ENCODE results near the gene PTPN23. TPM values are rescaled to one million over a fixed set of nuclear protein-coding genes. Genes with fewer than 3 reads are reported as not detected.

The PTPN23 gene
- total and polyA plus RNA-seq, 2 of the 13 experiments (the other 11 are each of a cell fraction or from before 2014, with no cell fraction given) = 2.3 to 3.7 TPM

DNA sequence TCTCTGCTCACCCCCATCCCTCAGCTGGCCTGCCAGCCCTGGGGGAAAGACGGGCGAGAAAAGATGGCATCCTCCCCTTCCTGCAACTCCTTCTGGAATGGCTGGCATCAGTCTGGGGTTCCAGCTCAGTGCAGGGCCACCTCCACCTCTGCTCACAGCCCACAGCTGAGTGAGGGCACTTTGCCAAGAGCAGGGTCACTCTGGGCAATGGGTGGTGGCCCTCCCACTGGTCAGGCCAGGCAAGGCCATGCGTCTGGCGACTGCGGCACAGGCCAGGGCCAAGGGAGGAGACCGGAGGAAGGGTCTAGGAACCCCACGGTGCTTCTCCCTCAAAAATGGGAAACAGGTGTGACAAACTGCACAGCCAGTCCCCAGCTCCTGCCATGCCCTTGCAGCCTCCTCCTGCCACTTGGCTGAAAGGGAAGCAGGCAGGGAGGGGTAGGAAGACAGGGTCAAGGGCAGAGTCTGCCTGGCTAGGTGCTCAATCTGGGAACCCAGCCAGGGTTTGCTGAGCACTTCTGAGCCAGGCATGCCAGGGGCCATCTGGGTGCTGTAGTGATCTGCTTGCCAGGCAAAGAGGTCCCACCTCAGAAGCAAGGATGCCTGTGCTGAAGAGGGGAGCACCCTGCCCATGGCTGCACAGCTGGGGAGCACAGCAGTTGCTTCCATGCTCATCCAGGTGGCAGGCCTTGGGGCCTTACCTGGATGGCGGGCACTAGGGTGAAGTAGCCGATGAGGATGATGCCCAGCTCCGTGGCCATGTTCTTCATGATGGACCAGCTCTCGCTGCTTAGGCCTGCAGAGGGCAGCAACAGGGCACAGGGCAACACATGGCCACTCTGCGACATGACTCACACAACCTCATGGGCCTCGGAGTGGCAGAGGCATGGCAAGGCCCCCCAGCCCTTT lies 41.2 kb downstream of the PTPN23 start (continued):
- TF ChIP-seq, protein P1, sequence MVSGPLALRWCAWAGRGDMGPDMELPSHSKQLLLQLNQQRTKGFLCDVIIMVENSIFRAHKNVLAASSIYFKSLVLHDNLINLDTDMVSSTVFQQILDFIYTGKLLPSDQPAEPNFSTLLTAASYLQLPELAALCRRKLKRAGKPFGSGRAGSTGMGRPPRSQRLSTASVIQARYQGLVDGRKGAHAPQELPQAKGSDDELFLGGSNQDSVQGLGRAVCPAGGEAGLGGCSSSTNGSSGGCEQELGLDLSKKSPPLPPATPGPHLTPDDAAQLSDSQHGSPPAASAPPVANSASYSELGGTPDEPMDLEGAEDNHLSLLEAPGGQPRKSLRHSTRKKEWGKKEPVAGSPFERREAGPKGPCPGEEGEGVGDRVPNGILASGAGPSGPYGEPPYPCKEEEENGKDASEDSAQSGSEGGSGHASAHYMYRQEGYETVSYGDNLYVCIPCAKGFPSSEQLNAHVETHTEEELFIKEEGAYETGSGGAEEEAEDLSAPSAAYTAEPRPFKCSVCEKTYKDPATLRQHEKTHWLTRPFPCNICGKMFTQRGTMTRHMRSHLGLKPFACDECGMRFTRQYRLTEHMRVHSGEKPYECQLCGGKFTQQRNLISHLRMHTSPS (CRISPR knock-in tag; IDR thresholded peaks at IDR 0.05; ENCODE audit: low read depth) = peak; percentile 66
- TF ChIP-seq, protein P2, sequence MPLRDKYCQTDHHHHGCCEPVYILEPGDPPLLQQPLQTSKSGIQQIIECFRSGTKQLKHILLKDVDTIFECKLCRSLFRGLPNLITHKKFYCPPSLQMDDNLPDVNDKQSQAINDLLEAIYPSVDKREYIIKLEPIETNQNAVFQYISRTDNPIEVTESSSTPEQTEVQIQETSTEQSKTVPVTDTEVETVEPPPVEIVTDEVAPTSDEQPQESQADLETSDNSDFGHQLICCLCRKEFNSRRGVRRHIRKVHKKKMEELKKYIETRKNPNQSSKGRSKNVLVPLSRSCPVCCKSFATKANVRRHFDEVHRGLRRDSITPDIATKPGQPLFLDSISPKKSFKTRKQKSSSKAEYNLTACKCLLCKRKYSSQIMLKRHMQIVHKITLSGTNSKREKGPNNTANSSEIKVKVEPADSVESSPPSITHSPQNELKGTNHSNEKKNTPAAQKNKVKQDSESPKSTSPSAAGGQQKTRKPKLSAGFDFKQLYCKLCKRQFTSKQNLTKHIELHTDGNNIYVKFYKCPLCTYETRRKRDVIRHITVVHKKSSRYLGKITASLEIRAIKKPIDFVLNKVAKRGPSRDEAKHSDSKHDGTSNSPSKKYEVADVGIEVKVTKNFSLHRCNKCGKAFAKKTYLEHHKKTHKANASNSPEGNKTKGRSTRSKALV (CRISPR knock-in tag; IDR thresholded peaks at IDR 0.05) = no peak
- TF ChIP-seq ZNF776 (CRISPR knock-in tag; IDR thresholded peaks at IDR 0.05) = no peak
- TF ChIP-seq FOSL2 (CRISPR knock-in tag; IDR thresholded peaks at IDR 0.05) = peak; percentile 67
- TF ChIP-seq MXI1 (IDR thresholded peaks at IDR 0.05; ENCODE audit: borderline replicate concordance, low read depth, low read length) = no peak
- no peak for TF ChIP-seq ZSCAN31 (CRISPR knock-in tag; IDR thresholded peaks at IDR 0.05; ENCODE audit: low read depth)
- TF ChIP-seq ZNF557 (CRISPR knock-in tag; IDR thresholded peaks at IDR 0.05) = no peak
- TF ChIP-seq MATR3 (CRISPR knock-in tag; IDR thresholded peaks at IDR 0.05) = no peak
- TF ChIP-seq GABPB1 (CRISPR knock-in tag; IDR thresholded peaks at IDR 0.05) = peak; percentile 19; the same call in 1 of the 2 replicates
- no peak for TF ChIP-seq RFX3 (CRISPR knock-in tag; IDR thresholded peaks at IDR 0.05)
- peak; percentile 44 for TF ChIP-seq AGO2 (optimal IDR thresholded peaks at IDR 0.05; ENCODE audit: low read depth, low read length)
- TF ChIP-seq, protein P3, sequence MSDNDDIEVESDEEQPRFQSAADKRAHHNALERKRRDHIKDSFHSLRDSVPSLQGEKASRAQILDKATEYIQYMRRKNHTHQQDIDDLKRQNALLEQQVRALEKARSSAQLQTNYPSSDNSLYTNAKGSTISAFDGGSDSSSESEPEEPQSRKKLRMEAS (IDR thresholded peaks at IDR 0.05) = peak; percentile 56; the same call in 1 of the 2 replicates
- 0 out of 2 replicates have a peak, but pooled peaks have one; percentile 14 for TF ChIP-seq RXRA (CRISPR knock-in tag; IDR thresholded peaks at IDR 0.05)
- 0 out of 2 replicates have a peak, but pooled peaks have one; percentile 22 for TF ChIP-seq ZFY (CRISPR knock-in tag; IDR thresholded peaks at IDR 0.05)
- TF ChIP-seq STAG1 (CRISPR knock-in tag; IDR thresholded peaks at IDR 0.05) = peak; percentile 58
- TF ChIP-seq, protein P4, sequence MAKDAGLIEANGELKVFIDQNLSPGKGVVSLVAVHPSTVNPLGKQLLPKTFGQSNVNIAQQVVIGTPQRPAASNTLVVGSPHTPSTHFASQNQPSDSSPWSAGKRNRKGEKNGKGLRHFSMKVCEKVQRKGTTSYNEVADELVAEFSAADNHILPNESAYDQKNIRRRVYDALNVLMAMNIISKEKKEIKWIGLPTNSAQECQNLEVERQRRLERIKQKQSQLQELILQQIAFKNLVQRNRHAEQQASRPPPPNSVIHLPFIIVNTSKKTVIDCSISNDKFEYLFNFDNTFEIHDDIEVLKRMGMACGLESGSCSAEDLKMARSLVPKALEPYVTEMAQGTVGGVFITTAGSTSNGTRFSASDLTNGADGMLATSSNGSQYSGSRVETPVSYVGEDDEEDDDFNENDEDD (CRISPR knock-in tag; IDR thresholded peaks at IDR 0.05; ENCODE audit: borderline replicate concordance) = no peak
- TF ChIP-seq HOXA3 (CRISPR knock-in tag; IDR thresholded peaks at IDR 0.05) = 0 out of 2 replicates have a peak, but pooled peaks have one; percentile 12
- peak; percentile 40; the same call in 1 of the 2 replicates for TF ChIP-seq RARA (CRISPR knock-in tag; IDR thresholded peaks at IDR 0.05)
- no peak for TF ChIP-seq ZNF703 (CRISPR knock-in tag; IDR thresholded peaks at IDR 0.05; ENCODE audit: borderline replicate concordance)
- TF ChIP-seq IRF2 (CRISPR knock-in tag; IDR thresholded peaks at IDR 0.05) = no peak

Data from HepG2 (cell line).